ENCODE results near the gene NECTIN4. TPM values are rescaled to one million over a fixed set of nuclear protein-coding genes. Genes with fewer than 3 reads are reported as not detected.

Gene NECTIN4
- total and polyA plus RNA-seq, 2 of the 13 experiments (the other 11 are each of a cell fraction or from before 2014, with no cell fraction given), result 5.9 to 12.4 TPM

GRCh38 chr1:161021165-161021969, 68.0 kb downstream of the NECTIN4 start (continued):
- TF ChIP-seq ZNF431 (CRISPR knock-in tag; IDR thresholded peaks at IDR 0.05; ENCODE audit: borderline replicate concordance, low read depth) (no peak; the same call in 1 of the 2 replicates), SMARCE1 (IDR thresholded peaks at IDR 0.05; ENCODE audit: borderline replicate concordance) (no peak), KDM5A (IDR thresholded peaks at IDR 0.05; ENCODE audit: borderline replicate concordance, low read length) (no peak; the same call in 1 of the 2 replicates), NR0B2 (CRISPR knock-in tag; IDR thresholded peaks at IDR 0.05) (0 out of 2 replicates have a peak, but pooled peaks have one; percentile 21), NFKBIZ (CRISPR knock-in tag; IDR thresholded peaks at IDR 0.05) (no peak), JDP2 (CRISPR knock-in tag; IDR thresholded peaks at IDR 0.05; ENCODE audit: borderline replicate concordance) (no peak), CBFB (CRISPR knock-in tag; IDR thresholded peaks at IDR 0.05) (no peak), TBL1XR1 (IDR thresholded peaks at IDR 0.05; ENCODE audit: borderline replicate concordance, low read length, partially characterized antibody) (no peak), PRDM4 (CRISPR knock-in tag; IDR thresholded peaks at IDR 0.05; ENCODE audit: borderline replicate concordance) (no peak), PHF21A (CRISPR knock-in tag; IDR thresholded peaks at IDR 0.05) (peak; percentile 30; the same call in 1 of the 2 replicates), RFX5 (IDR thresholded peaks at IDR 0.05; ENCODE audit: low read depth, low read length) (peak; percentile 62), NONO (IDR thresholded peaks at IDR 0.05) (no peak), NONO (CRISPR knock-in tag; conservative IDR thresholded peaks at IDR 0.05) (peak; percentile 68; the same call in 1 of the 2 replicates), ELF3 (CRISPR knock-in tag; IDR thresholded peaks at IDR 0.05) (peak; percentile 63), GABPA (IDR thresholded peaks at IDR 0.05; ENCODE audit: low read depth, low read length) (no peak), GABPA (CRISPR knock-in tag; IDR thresholded peaks at IDR 0.05; ENCODE audit: low read depth) (0 out of 2 replicates have a peak, but pooled peaks have one; percentile 29), SIN3B (IDR thresholded peaks at IDR 0.05; ENCODE audit: low read length) (no peak), TOE1 (CRISPR knock-in tag; IDR thresholded peaks at IDR 0.05) (no peak), FOXP4 (CRISPR knock-in tag; IDR thresholded peaks at IDR 0.05) (no peak)
- TF ChIP-seq, protein P1, sequence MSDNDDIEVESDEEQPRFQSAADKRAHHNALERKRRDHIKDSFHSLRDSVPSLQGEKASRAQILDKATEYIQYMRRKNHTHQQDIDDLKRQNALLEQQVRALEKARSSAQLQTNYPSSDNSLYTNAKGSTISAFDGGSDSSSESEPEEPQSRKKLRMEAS (IDR thresholded peaks at IDR 0.05), result peak; percentile 70; the same call in 1 of the 2 replicates
- TF ChIP-seq, protein P2, sequence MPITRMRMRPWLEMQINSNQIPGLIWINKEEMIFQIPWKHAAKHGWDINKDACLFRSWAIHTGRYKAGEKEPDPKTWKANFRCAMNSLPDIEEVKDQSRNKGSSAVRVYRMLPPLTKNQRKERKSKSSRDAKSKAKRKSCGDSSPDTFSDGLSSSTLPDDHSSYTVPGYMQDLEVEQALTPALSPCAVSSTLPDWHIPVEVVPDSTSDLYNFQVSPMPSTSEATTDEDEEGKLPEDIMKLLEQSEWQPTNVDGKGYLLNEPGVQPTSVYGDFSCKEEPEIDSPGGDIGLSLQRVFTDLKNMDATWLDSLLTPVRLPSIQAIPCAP (CRISPR knock-in tag; IDR thresholded peaks at IDR 0.05; ENCODE audit: low read depth), result 0 out of 2 replicates have a peak, but pooled peaks have one; percentile 43

Measured in HepG2 (cell line).